ENCODE data around the gene TELO2.

The TELO2 gene

GRCh38 chr16:1556254-1556653 is 63.1 kb downstream of the TELO2 start:
- TF ChIP-seq, protein P1, sequence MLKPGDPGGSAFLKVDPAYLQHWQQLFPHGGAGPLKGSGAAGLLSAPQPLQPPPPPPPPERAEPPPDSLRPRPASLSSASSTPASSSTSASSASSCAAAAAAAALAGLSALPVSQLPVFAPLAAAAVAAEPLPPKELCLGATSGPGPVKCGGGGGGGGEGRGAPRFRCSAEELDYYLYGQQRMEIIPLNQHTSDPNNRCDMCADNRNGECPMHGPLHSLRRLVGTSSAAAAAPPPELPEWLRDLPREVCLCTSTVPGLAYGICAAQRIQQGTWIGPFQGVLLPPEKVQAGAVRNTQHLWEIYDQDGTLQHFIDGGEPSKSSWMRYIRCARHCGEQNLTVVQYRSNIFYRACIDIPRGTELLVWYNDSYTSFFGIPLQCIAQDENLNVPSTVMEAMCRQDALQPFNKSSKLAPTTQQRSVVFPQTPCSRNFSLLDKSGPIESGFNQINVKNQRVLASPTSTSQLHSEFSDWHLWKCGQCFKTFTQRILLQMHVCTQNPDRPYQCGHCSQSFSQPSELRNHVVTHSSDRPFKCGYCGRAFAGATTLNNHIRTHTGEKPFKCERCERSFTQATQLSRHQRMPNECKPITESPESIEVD (tag by site-specific recombination; IDR thresholded peaks at IDR 0.05) = no peak
- no peak for TF ChIP-seq MYNN (tag by site-specific recombination; IDR thresholded peaks at IDR 0.05; ENCODE audit: borderline replicate concordance)
- no peak for TF ChIP-seq ZNF366 (tag by site-specific recombination; conservative IDR thresholded peaks at IDR 0.05)
- TF ChIP-seq ZNF621 (tag by site-specific recombination; IDR thresholded peaks at IDR 0.05) = no peak
- no peak for TF ChIP-seq KLF17 (tag by site-specific recombination; IDR thresholded peaks at IDR 0.05)
- no peak for TF ChIP-seq ZNF394 (tag by site-specific recombination; IDR thresholded peaks at IDR 0.05; ENCODE audit: borderline replicate concordance)
- TF ChIP-seq ZBTB26 (tag by site-specific recombination; optimal IDR thresholded peaks at IDR 0.05) = no peak
- Histone ChIP-seq H3K4me3 (ENCODE audit: low read depth, low read length) (no peak overlapping the region), H3K36me3 (ENCODE audit: control insufficient read depth in 2 of 2, insufficient read depth in 1 of 2, low read length in 2 of 2) (peaks cover 3 to 69% of the 10 kb centered on the region in 2 experiments; a peak in 2 of 3 replicates), H3K27ac (ENCODE audit: extremely low read depth, low read depth, low read length) (no peak overlapping the region), H3K4me1 (ENCODE audit: control insufficient read depth, insufficient read depth, low read length) (no peaks in the 10 kb centered on the region), H3K9me3 (ENCODE audit: control insufficient read depth, insufficient read depth, low read depth, low read length) (no peaks in the 10 kb centered on the region)
- POLR2A ChIA-PET = no interaction called here
- CTCF ChIA-PET = no interaction called here

DNA sequence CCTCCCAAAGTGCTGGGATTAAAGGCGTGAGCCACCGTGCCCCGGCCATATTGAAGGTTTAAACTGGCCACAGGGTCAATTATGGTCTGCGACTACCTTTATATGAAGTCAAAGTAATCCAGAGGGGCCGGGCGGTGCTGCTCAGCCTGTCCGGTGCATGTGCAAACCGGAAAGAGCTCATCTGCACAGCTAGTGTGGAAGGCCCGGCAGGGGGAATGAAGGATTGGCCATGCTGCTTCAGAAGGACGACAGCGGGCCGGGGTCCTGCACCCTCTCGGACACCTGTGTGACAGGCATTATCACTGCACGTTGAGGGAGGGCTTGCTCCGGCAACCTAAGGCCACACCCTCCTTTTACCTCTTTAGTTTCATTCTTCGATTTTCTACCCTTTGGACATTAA is 63.9 kb downstream of the TELO2 start:
- TF ChIP-seq ZNF837 (tag by site-specific recombination; IDR thresholded peaks at IDR 0.05) (no peak), ZNF302 (tag by site-specific recombination; IDR thresholded peaks at IDR 0.05; ENCODE audit: low read depth) (no peak), ZNF670 (tag by site-specific recombination; IDR thresholded peaks at IDR 0.05; ENCODE audit: low read depth) (no peak), ZNF266 (tag by site-specific recombination; IDR thresholded peaks at IDR 0.05; ENCODE audit: low read depth) (no peak), ZFP69B (tag by site-specific recombination; IDR thresholded peaks at IDR 0.05) (no peak), KLF7 (tag by site-specific recombination; IDR thresholded peaks at IDR 0.05; ENCODE audit: borderline replicate concordance) (no peak), ZNF549 (tag by site-specific recombination; IDR thresholded peaks at IDR 0.05) (no peak), ZFP37 (tag by site-specific recombination; IDR thresholded peaks at IDR 0.05) (no peak), KLF9 (tag by site-specific recombination; IDR thresholded peaks at IDR 0.05; ENCODE audit: low read depth) (no peak), ZNF132 (tag by site-specific recombination; IDR thresholded peaks at IDR 0.05; ENCODE audit: borderline replicate concordance) (no peak), ZNF707 (tag by site-specific recombination; IDR thresholded peaks at IDR 0.05) (no peak), ZBTB7A (tag by site-specific recombination; IDR thresholded peaks at IDR 0.05; ENCODE audit: low read depth) (no peak)
- TF ChIP-seq, protein P2, sequence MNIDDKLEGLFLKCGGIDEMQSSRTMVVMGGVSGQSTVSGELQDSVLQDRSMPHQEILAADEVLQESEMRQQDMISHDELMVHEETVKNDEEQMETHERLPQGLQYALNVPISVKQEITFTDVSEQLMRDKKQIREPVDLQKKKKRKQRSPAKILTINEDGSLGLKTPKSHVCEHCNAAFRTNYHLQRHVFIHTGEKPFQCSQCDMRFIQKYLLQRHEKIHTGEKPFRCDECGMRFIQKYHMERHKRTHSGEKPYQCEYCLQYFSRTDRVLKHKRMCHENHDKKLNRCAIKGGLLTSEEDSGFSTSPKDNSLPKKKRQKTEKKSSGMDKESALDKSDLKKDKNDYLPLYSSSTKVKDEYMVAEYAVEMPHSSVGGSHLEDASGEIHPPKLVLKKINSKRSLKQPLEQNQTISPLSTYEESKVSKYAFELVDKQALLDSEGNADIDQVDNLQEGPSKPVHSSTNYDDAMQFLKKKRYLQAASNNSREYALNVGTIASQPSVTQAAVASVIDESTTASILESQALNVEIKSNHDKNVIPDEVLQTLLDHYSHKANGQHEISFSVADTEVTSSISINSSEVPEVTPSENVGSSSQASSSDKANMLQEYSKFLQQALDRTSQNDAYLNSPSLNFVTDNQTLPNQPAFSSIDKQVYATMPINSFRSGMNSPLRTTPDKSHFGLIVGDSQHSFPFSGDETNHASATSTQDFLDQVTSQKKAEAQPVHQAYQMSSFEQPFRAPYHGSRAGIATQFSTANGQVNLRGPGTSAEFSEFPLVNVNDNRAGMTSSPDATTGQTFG (tag by site-specific recombination; IDR thresholded peaks at IDR 0.05; ENCODE audit: borderline replicate concordance) = no peak
- TF ChIP-seq, protein P3, sequence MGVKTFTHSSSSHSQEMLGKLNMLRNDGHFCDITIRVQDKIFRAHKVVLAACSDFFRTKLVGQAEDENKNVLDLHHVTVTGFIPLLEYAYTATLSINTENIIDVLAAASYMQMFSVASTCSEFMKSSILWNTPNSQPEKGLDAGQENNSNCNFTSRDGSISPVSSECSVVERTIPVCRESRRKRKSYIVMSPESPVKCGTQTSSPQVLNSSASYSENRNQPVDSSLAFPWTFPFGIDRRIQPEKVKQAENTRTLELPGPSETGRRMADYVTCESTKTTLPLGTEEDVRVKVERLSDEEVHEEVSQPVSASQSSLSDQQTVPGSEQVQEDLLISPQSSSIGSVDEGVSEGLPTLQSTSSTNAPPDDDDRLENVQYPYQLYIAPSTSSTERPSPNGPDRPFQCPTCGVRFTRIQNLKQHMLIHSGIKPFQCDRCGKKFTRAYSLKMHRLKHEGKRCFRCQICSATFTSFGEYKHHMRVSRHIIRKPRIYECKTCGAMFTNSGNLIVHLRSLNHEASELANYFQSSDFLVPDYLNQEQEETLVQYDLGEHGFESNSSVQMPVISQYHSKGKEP (tag by site-specific recombination; IDR thresholded peaks at IDR 0.05) = no peak
- H3K36me3 ChIP-seq (ENCODE audit: control insufficient read depth in 2 of 2, insufficient read depth in 1 of 2, low read length in 2 of 2) = peaks cover 3 to 74% of the 10 kb centered on the region in 2 experiments; a peak in 2 of 3 replicates
- CTCF ChIA-PET = no interaction called here

More for the DNA sequence above, 63.9 kb downstream of the TELO2 start:
- Histone ChIP-seq H3K4me1 (ENCODE audit: control insufficient read depth, insufficient read depth, low read length) (no peaks in the 10 kb centered on the region), H3K27ac (ENCODE audit: extremely low read depth, low read depth, low read length) (no peak overlapping the region), H3K9me3 (ENCODE audit: control insufficient read depth, insufficient read depth, low read depth, low read length) (no peaks in the 10 kb centered on the region), H3K4me3 (ENCODE audit: low read depth, low read length) (no peak overlapping the region)
- POLR2A ChIA-PET = no interaction called here
